ENCODE measurements around the gene CHST9.

The CHST9 gene

DNA sequence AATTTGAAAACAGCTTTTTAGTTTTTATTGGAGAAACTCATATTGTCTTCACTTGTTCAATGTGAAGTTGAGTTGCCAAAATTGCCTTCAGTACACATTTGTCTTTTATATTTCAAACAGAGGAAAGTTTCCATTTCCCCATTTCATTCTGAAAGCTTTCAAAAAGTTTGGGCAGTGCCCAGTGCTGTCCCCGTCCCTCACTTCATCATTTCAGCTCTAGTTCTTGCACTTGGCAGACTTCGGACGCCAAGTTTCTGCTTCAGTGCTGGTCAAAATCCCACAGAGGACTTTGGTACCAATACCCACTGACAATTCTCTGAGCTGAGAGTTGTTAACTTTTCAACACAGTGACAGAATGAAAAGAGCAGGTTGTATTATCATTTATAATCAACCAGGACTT lies 276.2 kb downstream of the CHST9 start:
- no peaks in the 10 kb centered on the region for H4K20me1 ChIP-seq (ENCODE audit: insufficient read depth, low read length)
- no peaks in the 10 kb centered on the region for H3K27me3 ChIP-seq (ENCODE audit: insufficient read depth, low read length, poor library complexity)
- H3K27ac ChIP-seq (ENCODE audit: low read length), result no peak overlapping the region
- no peaks in the 10 kb centered on the region for H3K36me3 ChIP-seq (ENCODE audit: insufficient read depth, low read length)
- no peaks in the 10 kb centered on the region for H3K4me1 ChIP-seq (ENCODE audit: insufficient read depth, low read length)
- ATAC-seq (ENCODE audit: insufficient read depth, low read depth) (no peak), DNase-seq (no peak)
- no peak overlapping the region for H2AFZ ChIP-seq (ENCODE audit: low read depth, low read length)
- TF ChIP-seq, protein P1, sequence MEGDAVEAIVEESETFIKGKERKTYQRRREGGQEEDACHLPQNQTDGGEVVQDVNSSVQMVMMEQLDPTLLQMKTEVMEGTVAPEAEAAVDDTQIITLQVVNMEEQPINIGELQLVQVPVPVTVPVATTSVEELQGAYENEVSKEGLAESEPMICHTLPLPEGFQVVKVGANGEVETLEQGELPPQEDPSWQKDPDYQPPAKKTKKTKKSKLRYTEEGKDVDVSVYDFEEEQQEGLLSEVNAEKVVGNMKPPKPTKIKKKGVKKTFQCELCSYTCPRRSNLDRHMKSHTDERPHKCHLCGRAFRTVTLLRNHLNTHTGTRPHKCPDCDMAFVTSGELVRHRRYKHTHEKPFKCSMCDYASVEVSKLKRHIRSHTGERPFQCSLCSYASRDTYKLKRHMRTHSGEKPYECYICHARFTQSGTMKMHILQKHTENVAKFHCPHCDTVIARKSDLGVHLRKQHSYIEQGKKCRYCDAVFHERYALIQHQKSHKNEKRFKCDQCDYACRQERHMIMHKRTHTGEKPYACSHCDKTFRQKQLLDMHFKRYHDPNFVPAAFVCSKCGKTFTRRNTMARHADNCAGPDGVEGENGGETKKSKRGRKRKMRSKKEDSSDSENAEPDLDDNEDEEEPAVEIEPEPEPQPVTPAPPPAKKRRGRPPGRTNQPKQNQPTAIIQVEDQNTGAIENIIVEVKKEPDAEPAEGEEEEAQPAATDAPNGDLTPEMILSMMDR (IDR thresholded peaks at IDR 0.05; ENCODE audit: borderline replicate concordance, extremely low read depth, low read length, poor library complexity, severe bottlenecking), result no peak
- no peak for TF ChIP-seq EZH2 (IDR thresholded peaks at IDR 0.05; ENCODE audit: borderline replicate concordance, low read depth, low read length, severe bottlenecking)
- no peak overlapping the region for H3K4me3 ChIP-seq (ENCODE audit: low read depth in 1 of 2, low read length in 2 of 2)
- no peak overlapping the region for H3K4me2 ChIP-seq (ENCODE audit: insufficient read depth, low read length)
- no peak overlapping the region for H3K9ac ChIP-seq (ENCODE audit: low read depth, low read length)
- H3K9me3 ChIP-seq (ENCODE audit: insufficient read depth, low read length, severe bottlenecking), result peaks cover 1% of the 10 kb centered on the region
- H3K79me2 ChIP-seq (ENCODE audit: insufficient read depth, low read length), result no peaks in the 10 kb centered on the region

DNA sequence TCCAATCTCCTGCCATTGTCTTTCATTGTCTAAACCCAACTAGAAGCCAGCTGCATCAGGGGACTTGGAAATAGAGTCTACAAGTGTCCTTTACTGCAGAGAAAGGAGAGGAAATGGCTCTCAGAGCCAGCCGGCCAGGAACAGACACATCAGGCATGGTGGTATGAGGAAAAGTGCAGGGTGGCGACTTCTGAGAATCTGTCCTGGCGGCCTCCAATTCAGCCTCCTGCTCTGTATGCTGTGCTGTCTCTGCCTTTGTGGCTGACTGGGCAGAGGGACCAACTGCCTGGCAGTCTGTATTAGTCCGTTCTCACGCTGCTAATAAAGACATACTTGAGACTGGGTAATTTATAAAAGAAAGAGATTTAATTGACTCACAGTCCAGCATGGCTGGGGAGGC lies 282.8 kb downstream of the CHST9 start:
- H3K9me3 ChIP-seq (ENCODE audit: insufficient read depth, low read length, severe bottlenecking), result peaks cover 18% of the 10 kb centered on the region
- no peaks in the 10 kb centered on the region for H4K20me1 ChIP-seq (ENCODE audit: insufficient read depth, low read length)
- TF ChIP-seq, protein P1 (IDR thresholded peaks at IDR 0.05; ENCODE audit: borderline replicate concordance, extremely low read depth, low read length, poor library complexity, severe bottlenecking), result no peak
- TF ChIP-seq EZH2 (IDR thresholded peaks at IDR 0.05; ENCODE audit: borderline replicate concordance, low read depth, low read length, severe bottlenecking), result no peak
- no peaks in the 10 kb centered on the region for H3K4me1 ChIP-seq (ENCODE audit: insufficient read depth, low read length)
- H3K27me3 ChIP-seq (ENCODE audit: insufficient read depth, low read length, poor library complexity), result no peaks in the 10 kb centered on the region
- no peak overlapping the region for H2AFZ ChIP-seq (ENCODE audit: low read depth, low read length)
- H3K4me3 ChIP-seq (ENCODE audit: low read depth in 1 of 2, low read length in 2 of 2), result no peak overlapping the region
- DNase-seq, result no peak
- no peak overlapping the region for H3K4me2 ChIP-seq (ENCODE audit: insufficient read depth, low read length)
- no peaks in the 10 kb centered on the region for H3K79me2 ChIP-seq (ENCODE audit: insufficient read depth, low read length)
- no peaks in the 10 kb centered on the region for H3K36me3 ChIP-seq (ENCODE audit: insufficient read depth, low read length)
- ATAC-seq (ENCODE audit: insufficient read depth, low read depth), result no peak
- H3K9ac ChIP-seq (ENCODE audit: low read depth, low read length), result no peak overlapping the region
- H3K27ac ChIP-seq (ENCODE audit: low read length), result no peak overlapping the region

DNA sequence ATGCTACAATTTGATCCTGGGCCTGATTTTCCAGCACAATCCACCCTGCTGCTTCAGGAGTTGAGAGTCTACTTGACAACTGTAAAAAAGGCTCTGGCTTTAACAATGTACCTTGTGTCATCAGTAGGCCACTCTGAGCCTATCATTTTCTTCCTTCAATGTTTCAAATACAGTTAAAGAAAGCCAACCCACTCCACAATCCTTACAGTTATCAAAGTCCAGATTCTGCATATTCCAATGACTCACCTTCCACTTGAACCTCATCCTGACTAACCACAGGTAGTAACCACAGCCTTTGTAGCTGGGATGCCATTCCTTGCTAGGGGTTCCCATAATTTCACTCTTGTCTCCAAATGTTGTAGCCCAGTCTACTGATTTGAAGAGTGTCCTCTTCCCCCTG lies 284.1 kb downstream of the CHST9 start:
- Histone ChIP-seq H3K79me2 (ENCODE audit: insufficient read depth, low read length) (no peaks in the 10 kb centered on the region), H3K4me3 (ENCODE audit: low read depth in 1 of 2, low read length in 2 of 2) (no peak overlapping the region), H3K27me3 (ENCODE audit: insufficient read depth, low read length, poor library complexity) (no peaks in the 10 kb centered on the region), H4K20me1 (ENCODE audit: insufficient read depth, low read length) (no peaks in the 10 kb centered on the region), H3K36me3 (ENCODE audit: insufficient read depth, low read length) (no peaks in the 10 kb centered on the region), H3K4me1 (ENCODE audit: insufficient read depth, low read length) (no peaks in the 10 kb centered on the region), H3K9me3 (ENCODE audit: insufficient read depth, low read length, severe bottlenecking) (peaks cover 18% of the 10 kb centered on the region), H2AFZ (ENCODE audit: low read depth, low read length) (no peak overlapping the region), H3K9ac (ENCODE audit: low read depth, low read length) (no peak overlapping the region), H3K4me2 (ENCODE audit: insufficient read depth, low read length) (no peak overlapping the region), H3K27ac (ENCODE audit: low read length) (no peak overlapping the region)
- no peak for TF ChIP-seq EZH2 (IDR thresholded peaks at IDR 0.05; ENCODE audit: borderline replicate concordance, low read depth, low read length, severe bottlenecking)
- ATAC-seq (ENCODE audit: insufficient read depth, low read depth) (no peak), DNase-seq (no peak)

DNA sequence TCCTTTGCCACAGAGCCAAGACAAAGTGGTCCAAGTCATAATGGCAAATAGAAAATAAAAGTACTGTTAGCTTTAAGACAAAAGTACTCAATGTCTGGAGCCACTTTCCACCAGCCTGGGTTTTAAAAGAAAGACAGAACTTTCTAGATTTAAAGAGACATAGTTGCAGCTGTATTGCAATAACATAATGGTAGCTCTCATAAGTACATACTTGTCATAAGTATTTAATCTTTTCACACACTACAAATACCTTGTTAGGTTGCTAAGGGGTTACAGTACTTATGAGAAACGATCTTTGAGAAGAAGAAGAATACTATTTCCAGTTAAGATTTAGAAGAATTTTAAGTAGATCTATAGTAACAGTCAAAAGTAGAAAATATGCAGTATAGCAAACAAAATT lies 290.7 kb downstream of the CHST9 start:
- H3K4me3 ChIP-seq (ENCODE audit: low read depth in 1 of 2, low read length in 2 of 2), result no peak overlapping the region
- H2AFZ ChIP-seq (ENCODE audit: low read depth, low read length), result no peak overlapping the region
- DNase-seq (no peak), ATAC-seq (ENCODE audit: insufficient read depth, low read depth) (no peak)
- H3K4me1 ChIP-seq (ENCODE audit: insufficient read depth, low read length), result no peaks in the 10 kb centered on the region
- H3K79me2 ChIP-seq (ENCODE audit: insufficient read depth, low read length), result no peaks in the 10 kb centered on the region
- no peaks in the 10 kb centered on the region for H4K20me1 ChIP-seq (ENCODE audit: insufficient read depth, low read length)
- H3K27me3 ChIP-seq (ENCODE audit: insufficient read depth, low read length, poor library complexity), result no peaks in the 10 kb centered on the region
- no peak overlapping the region for H3K27ac ChIP-seq (ENCODE audit: low read length)
- H3K36me3 ChIP-seq (ENCODE audit: insufficient read depth, low read length), result no peaks in the 10 kb centered on the region
- H3K9me3 ChIP-seq (ENCODE audit: insufficient read depth, low read length, severe bottlenecking), result no peaks in the 10 kb centered on the region
- TF ChIP-seq, protein P1 (IDR thresholded peaks at IDR 0.05; ENCODE audit: borderline replicate concordance, extremely low read depth, low read length, poor library complexity, severe bottlenecking), result no peak
- no peak overlapping the region for H3K4me2 ChIP-seq (ENCODE audit: insufficient read depth, low read length)
- H3K9ac ChIP-seq (ENCODE audit: low read depth, low read length), result no peak overlapping the region

Measured in DND-41 (cell line).